Thoracic aorta (tissue), 2 donors: Measurements from ENCODE around the gene BCAS3. TPM values are rescaled to one million over a fixed set of nuclear protein-coding genes. Genes with fewer than 3 reads are reported as not detected.

Experiments
- ATAC-seq: fragments of 150-250 bp; one replicate; pipeline ENCODE4 v1.8.0; 2017; ENCODE audit warnings: low read depth; ENCODE audit not compliant: insufficient number of reproducible peaks, low FRiP score
- DNase-seq: peaks from one replicate; pipeline ENCODE4 v3.0.0-alpha.2; 2020; ENCODE audit warnings: low spot score
- H3K27ac ChIP-seq, 2 donors: fragments of 200-600 bp; sonication (generic); 1 replicate in 1 of 2; 2 replicates in 1 of 2; pipeline ENCODE4 v1.5.1; 2016; ENCODE audit warnings: mild to moderate bottlenecking in 2 of 2, moderate library complexity in 2 of 2
- H3K27me3 ChIP-seq: fragments of 200-600 bp; sonication (generic); replicated peaks from 2 replicates; pipeline ENCODE4 v1.6.0; 2016; ENCODE audit warnings: mild to moderate bottlenecking; ENCODE audit not compliant: insufficient read depth
- H3K36me3 ChIP-seq: fragments of 200-600 bp; sonication (generic); one replicate; pipeline ENCODE4 v1.5.1; 2016
- H3K4me1 ChIP-seq, 2 donors: fragments of 200-600 bp; sonication (generic); 1 replicate in 1 of 2; 2 replicates in 1 of 2; pipeline versions ENCODE4 v1.5.1 to v1.6.0; 2016; ENCODE audit warnings: low read depth in 2 of 2, mild to moderate bottlenecking in 1 of 2; ENCODE audit not compliant: control insufficient read depth in 1 of 2
- H3K4me3 ChIP-seq: fragments of 200-600 bp; sonication (generic); 2 replicates; pipeline ENCODE4 v1.5.1; 2016; ENCODE audit warnings: mild to moderate bottlenecking
- H3K9me3 ChIP-seq: fragments of 200-600 bp; sonication (generic); 2 replicates; pipeline ENCODE4 v1.5.1; 2016
- total RNA-seq, 2 donors: library from RNA; depleted of rRNA; stranded (reverse); fragments of >200 nt; gene quantifications; one replicate each; pipeline versions ENCODE4 v1.1.0 to v1.2.3, GENCODE V29; 2016
- TF ChIP-seq, protein P1 (sequence below): fragments of 200-600 bp; sonication (generic); IDR thresholded peaks from one replicate; pipeline ENCODE4 v1.5.1; 2019; ENCODE audit warnings: antibody characterized with exemption

BCAS3 gene
- total RNA-seq, 2 donors from 2014 or later = 35.1 to 69.3 TPM

DNA sequence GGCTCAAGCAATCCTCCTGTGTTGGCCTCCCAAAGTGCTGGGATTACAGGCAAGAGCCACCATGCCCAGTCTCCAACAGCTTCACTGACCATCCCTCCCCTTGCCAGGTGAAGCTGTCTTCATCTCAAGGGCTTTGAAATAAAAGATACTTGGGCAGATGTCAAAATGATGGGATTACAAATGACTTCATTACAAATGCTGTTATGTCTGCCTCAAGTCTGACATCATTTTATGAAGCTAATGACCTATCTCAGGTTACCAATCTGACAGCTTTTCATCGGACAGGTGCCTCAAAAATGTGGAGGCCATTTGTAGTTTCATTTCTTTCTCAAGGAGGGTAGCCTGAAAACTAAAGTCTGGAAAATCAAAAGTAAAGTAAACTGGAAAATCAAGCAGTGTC lies 398.3 kb downstream of the BCAS3 start:
- ATAC-seq = no peak
- no peak overlapping the region for H3K4me3 ChIP-seq
- H3K27ac ChIP-seq = peak overlapping the region in 1 of 2 donors; percentile 4

DNA sequence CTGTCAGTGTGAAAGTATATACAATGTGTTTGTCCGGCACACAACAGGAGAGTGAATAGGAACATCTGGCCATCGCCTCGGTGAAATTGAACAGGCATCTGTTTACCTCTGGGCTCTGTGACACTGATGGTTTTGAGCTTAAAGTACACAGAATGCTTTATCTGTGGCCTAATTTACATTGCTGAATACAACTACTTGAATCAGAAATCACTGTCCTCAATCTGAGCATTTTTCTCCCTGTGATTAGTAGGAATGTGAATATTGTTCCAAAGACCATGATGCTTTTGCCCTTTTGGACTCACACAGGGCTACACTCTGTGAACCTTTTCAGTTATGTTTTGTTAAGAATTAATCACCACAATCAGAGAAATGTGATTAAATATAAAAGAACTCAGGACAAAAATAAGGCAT lies 399.0 kb downstream of the BCAS3 start:
- Histone ChIP-seq H3K27me3 (no peaks in the 10 kb centered on the region), H3K27ac (peak overlapping the region in 1 of 2 donors; percentile 4), H3K36me3 (no peaks in the 10 kb centered on the region), H3K4me1 (peaks cover 0 to 10% of the 10 kb centered on the region in 2 donors), H3K9me3 (no peaks in the 10 kb centered on the region), H3K4me3 (no peak overlapping the region)
- no peak for ATAC-seq
- DNase-seq = no peak
- TF ChIP-seq, protein P1, sequence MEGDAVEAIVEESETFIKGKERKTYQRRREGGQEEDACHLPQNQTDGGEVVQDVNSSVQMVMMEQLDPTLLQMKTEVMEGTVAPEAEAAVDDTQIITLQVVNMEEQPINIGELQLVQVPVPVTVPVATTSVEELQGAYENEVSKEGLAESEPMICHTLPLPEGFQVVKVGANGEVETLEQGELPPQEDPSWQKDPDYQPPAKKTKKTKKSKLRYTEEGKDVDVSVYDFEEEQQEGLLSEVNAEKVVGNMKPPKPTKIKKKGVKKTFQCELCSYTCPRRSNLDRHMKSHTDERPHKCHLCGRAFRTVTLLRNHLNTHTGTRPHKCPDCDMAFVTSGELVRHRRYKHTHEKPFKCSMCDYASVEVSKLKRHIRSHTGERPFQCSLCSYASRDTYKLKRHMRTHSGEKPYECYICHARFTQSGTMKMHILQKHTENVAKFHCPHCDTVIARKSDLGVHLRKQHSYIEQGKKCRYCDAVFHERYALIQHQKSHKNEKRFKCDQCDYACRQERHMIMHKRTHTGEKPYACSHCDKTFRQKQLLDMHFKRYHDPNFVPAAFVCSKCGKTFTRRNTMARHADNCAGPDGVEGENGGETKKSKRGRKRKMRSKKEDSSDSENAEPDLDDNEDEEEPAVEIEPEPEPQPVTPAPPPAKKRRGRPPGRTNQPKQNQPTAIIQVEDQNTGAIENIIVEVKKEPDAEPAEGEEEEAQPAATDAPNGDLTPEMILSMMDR = no peak

More for the DNA sequence above, 398.3 kb downstream of the BCAS3 start:
- DNase-seq = no peak
- no peaks in the 10 kb centered on the region for H3K27me3 ChIP-seq
- H3K4me1 ChIP-seq = peaks cover 0 to 10% of the 10 kb centered on the region in 2 donors
- no peaks in the 10 kb centered on the region for H3K36me3 ChIP-seq
- H3K9me3 ChIP-seq = no peaks in the 10 kb centered on the region
- TF ChIP-seq, protein P1 = no peak

DNA sequence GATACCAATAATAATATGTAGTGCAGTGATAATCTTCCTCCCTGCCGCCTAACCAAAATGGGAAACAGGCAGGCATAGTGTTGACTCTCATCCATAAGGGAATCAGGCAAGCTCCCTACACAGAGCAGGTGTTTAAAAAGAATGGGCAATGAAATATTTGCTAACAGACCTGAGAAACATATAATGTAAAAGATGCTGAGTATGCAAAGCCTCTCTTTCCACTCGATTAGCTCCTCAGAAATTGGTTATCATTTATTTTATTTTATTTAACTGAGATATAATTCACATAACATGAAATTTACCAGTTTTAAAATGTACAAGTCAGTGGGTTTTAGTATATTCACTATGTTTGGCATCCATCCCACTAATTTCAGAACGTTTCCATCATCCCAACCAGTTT lies 404.3 kb downstream of the BCAS3 start:
- TF ChIP-seq, protein P1 = no peak
- no peak overlapping the region for H3K4me3 ChIP-seq
- no peak for DNase-seq
- H3K27ac ChIP-seq = no peak overlapping the region
- ATAC-seq = no peak
- no peaks in the 10 kb centered on the region for H3K9me3 ChIP-seq
- H3K4me1 ChIP-seq = peaks cover 0 to 2% of the 10 kb centered on the region in 2 donors
- no peaks in the 10 kb centered on the region for H3K36me3 ChIP-seq
- no peaks in the 10 kb centered on the region for H3K27me3 ChIP-seq

DNA sequence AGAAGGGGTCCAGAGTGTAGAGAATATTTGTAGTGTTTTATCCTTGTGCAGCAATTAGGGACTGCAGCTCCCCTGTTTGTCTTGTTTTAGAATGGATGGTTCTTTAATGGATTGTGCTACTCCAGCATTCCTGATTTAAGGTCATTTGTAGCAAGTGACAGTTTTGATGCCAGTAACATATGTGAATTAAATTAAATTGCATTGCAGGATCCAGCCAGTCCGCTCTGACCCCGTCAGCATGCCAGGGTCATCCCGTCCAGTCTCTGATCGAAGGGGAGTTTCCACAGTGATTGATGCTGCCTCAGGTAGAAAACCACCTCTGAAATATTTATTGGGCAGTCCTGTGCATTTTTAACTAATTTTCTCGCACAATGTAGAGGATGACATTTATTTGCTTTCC lies 406.6 kb downstream of the BCAS3 start:
- Histone ChIP-seq H3K36me3 (no peaks in the 10 kb centered on the region), H3K27ac (no peak overlapping the region), H3K4me1 (no peaks in the 10 kb centered on the region), H3K9me3 (no peaks in the 10 kb centered on the region), H3K27me3 (no peaks in the 10 kb centered on the region), H3K4me3 (no peak overlapping the region)
- TF ChIP-seq, protein P1 = no peak
- no peak for DNase-seq
- no peak for ATAC-seq

DNA sequence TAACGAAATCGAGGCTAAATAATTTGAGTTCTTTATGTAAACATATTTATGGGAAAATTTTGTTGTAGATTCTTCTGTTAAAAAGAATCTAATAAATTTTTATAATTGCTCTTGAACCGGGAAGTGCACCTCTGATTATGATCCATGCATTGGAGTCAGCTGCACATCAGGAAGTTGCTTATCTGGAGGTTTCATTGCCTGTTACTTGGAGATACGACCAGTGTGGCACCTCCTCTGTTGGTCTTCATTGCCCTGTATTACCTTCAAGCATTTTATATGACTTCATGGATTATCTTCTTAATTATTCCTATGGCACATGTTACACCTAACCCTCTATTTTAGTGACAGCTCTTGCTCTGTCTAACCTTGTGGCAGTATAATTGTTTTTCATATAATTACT lies 409.4 kb downstream of the BCAS3 start:
- Histone ChIP-seq H3K4me1 (no peaks in the 10 kb centered on the region), H3K36me3 (no peaks in the 10 kb centered on the region), H3K27me3 (no peaks in the 10 kb centered on the region), H3K27ac (no peak overlapping the region), H3K4me3 (no peak overlapping the region), H3K9me3 (no peaks in the 10 kb centered on the region)
- TF ChIP-seq, protein P1 = no peak
- ATAC-seq (no peak), DNase-seq (no peak)
